HepG2 (cell line): ENCODE results near the gene RAB6B. TPM values are rescaled to one million over a fixed set of nuclear protein-coding genes. Genes with fewer than 3 reads are reported as not detected.

Source experiments
- PCBP2 ChIP-seq: fragments of 200-400 bp; formaldehyde crosslinking; optimal IDR thresholded peaks from 2 replicates; pipeline ENCODE3; 2018; ENCODE audit warnings: low read length, low read depth; ENCODE audit not compliant: poor library complexity, severe bottlenecking
- PRDM10 ChIP-seq: sonication (generic); formaldehyde crosslinking; IDR thresholded peaks from 2 replicates; pipeline ENCODE4 v1.4.0; 2020; ENCODE audit warnings: low read depth, missing genetic modification reagents
- ZNF407 ChIP-seq: sonication (generic); formaldehyde crosslinking; IDR thresholded peaks from one replicate; pipeline ENCODE4 v1.5.1; 2020; ENCODE audit warnings: mild to moderate bottlenecking, missing genetic modification reagents; ENCODE audit errors: not compliant biosample characterization
- ZNF543 ChIP-seq: sonication (generic); formaldehyde crosslinking; IDR thresholded peaks from 2 replicates; pipeline ENCODE4 v1.4.0; 2020; ENCODE audit warnings: mild to moderate bottlenecking, missing genetic modification reagents
- ZNF549 ChIP-seq: sonication (generic); formaldehyde crosslinking; IDR thresholded peaks from 2 replicates; pipeline ENCODE4 v1.5.0; 2020; ENCODE audit warnings: missing genetic modification reagents
- ZNF609 ChIP-seq: sonication (generic); formaldehyde crosslinking; IDR thresholded peaks from 2 replicates; pipeline ENCODE4 v1.4.0; 2020; ENCODE audit warnings: mild to moderate bottlenecking, missing genetic modification reagents, borderline replicate concordance
- polyA plus RNA-seq, 8 experiments: library from polyadenylated mRNA; depleted of rRNA in 3 of 8; stranded (reverse) in 7 of 8; unstranded in 1 of 8; fragments of >200 nt; fragmentation: Illumina TruSeq in 4 of 8; extraction: Trizol in 4 of 8; gene quantifications; 2 replicates each; pipeline versions ENCODE4 v1.2.1 to v1.2.3, GENCODE V29; 2011 to 2016; ENCODE audit warnings: low read depth in 4 of 8, missing spikeins in 1 of 8, mixed read lengths in 1 of 8; ENCODE audit not compliant: insufficient read depth in 1 of 8
- total RNA-seq, 5 experiments: library from RNA; depleted of rRNA; stranded (reverse); fragments of >200 nt; fragmentation: Illumina TruSeq; extraction: Trizol; gene quantifications; 2 replicates each; pipeline ENCODE4 v1.2.3, GENCODE V29; 2016; ENCODE audit warnings: low read depth in 1 of 5

The RAB6B gene
- total and polyA plus RNA-seq, 2 of the 13 experiments (the other 11 are each of a cell fraction or from before 2014, with no cell fraction given), result 0.16 TPM; not detected in 1

- TF ChIP-seq ZNF407 (CRISPR knock-in tag) (no peak), ZNF609 (CRISPR knock-in tag) (no peak), PCBP2 (no peak), PRDM10 (CRISPR knock-in tag) (no peak), ZNF543 (CRISPR knock-in tag) (no peak), ZNF549 (CRISPR knock-in tag) (no peak)
- TF ChIP-seq, all 625 proteins: peak for 0
These were observed 26.1 kb downstream of the RAB6B start (continued) for GRCh38 chr3:133869586-133869985.
